H9 (cell line): ENCODE data around the gene APRT. TPM values are rescaled to one million over a fixed set of nuclear protein-coding genes. Genes with fewer than 3 reads are reported as not detected.

Experiments
- DNase-seq: peaks from one replicate; pipeline ENCODE4 v3.0.0-alpha.2; 2017
- H2AFZ ChIP-seq: one replicate; pipeline ENCODE4 v1.6.1; 2013; ENCODE audit warnings: mild to moderate bottlenecking, low read length, control low read depth, moderate library complexity
- H2AK5ac ChIP-seq: 2 replicates; pipeline ENCODE4 v1.6.1; 2013; ENCODE audit warnings: low read length, control low read depth, mixed read lengths; ENCODE audit not compliant: insufficient read length
- H2BK120ac ChIP-seq: one replicate; pipeline ENCODE4 v1.6.1; 2013; ENCODE audit warnings: low read depth, mild to moderate bottlenecking, low read length, control low read depth, inconsistent platforms; ENCODE audit not compliant: poor library complexity, severe bottlenecking
- H2BK12ac ChIP-seq: 2 replicates; pipeline ENCODE4 v1.6.1; 2013; ENCODE audit warnings: low read length, control low read depth, mixed read lengths, low read depth; ENCODE audit not compliant: insufficient read length
- H2BK15ac ChIP-seq: 2 replicates; pipeline ENCODE4 v1.6.1; 2013; ENCODE audit warnings: low read depth, low read length, control low read depth
- H2BK20ac ChIP-seq: one replicate; pipeline ENCODE4 v1.6.1; 2013; ENCODE audit warnings: low read depth, mild to moderate bottlenecking, low read length, control low read depth, inconsistent platforms; ENCODE audit not compliant: poor library complexity, severe bottlenecking
- H2BK5ac ChIP-seq: 2 replicates; pipeline ENCODE4 v1.6.1; 2013; ENCODE audit warnings: low read length, control low read depth, mixed read lengths; ENCODE audit not compliant: insufficient read length
- H3K14ac ChIP-seq: 2 replicates; pipeline ENCODE4 v1.6.1; 2013; ENCODE audit warnings: low read length, control low read depth; ENCODE audit not compliant: insufficient read depth
- H3K18ac ChIP-seq: 2 replicates; pipeline ENCODE4 v1.6.1; 2013; ENCODE audit warnings: low read depth, mild to moderate bottlenecking, mixed read lengths, low read length, control low read depth; ENCODE audit not compliant: insufficient read length
- H3K23ac ChIP-seq: 2 replicates; pipeline ENCODE4 v1.6.1; 2013; ENCODE audit warnings: low read length, control low read depth, mixed read lengths, low read depth; ENCODE audit not compliant: insufficient read length
- H3K23me2 ChIP-seq: 2 replicates; pipeline ENCODE4 v1.6.1; 2013; ENCODE audit warnings: low read depth, mild to moderate bottlenecking, mixed read lengths, low read length, control low read depth; ENCODE audit not compliant: insufficient read length, poor library complexity, severe bottlenecking
- H3K27ac ChIP-seq: 2 replicates; pipeline ENCODE4 v1.5.1; 2013; ENCODE audit warnings: low read length, control low read depth, mixed read lengths, low read depth; ENCODE audit not compliant: insufficient read length
- H3K27me3 ChIP-seq: 2 replicates; pipeline ENCODE4 v1.6.1; 2013; ENCODE audit warnings: low read length, control low read depth, inconsistent platforms; ENCODE audit not compliant: insufficient read depth
- H3K4ac ChIP-seq: 2 replicates; pipeline ENCODE4 v1.6.1; 2013; ENCODE audit warnings: low read depth, mild to moderate bottlenecking, control low read depth, inconsistent platforms, low read length, moderate library complexity
- H3K4me1 ChIP-seq: 2 replicates; pipeline ENCODE4 v1.6.1; 2013; ENCODE audit warnings: low read length, control low read depth, inconsistent platforms; ENCODE audit not compliant: insufficient read depth
- H3K4me2 ChIP-seq: 2 replicates; pipeline ENCODE4 v1.6.1; 2013; ENCODE audit warnings: low read length, control low read depth, mixed read lengths; ENCODE audit not compliant: insufficient read length, insufficient read depth
- H3K56ac ChIP-seq: 2 replicates; pipeline ENCODE4 v1.6.1; 2013; ENCODE audit warnings: low read depth, mild to moderate bottlenecking, mixed read lengths, low read length, control low read depth; ENCODE audit not compliant: insufficient read length
- H3K79me1 ChIP-seq: 2 replicates; pipeline ENCODE4 v1.6.1; 2013; ENCODE audit warnings: low read depth, mild to moderate bottlenecking, moderate library complexity, low read length, control low read depth, inconsistent platforms; ENCODE audit not compliant: insufficient read depth, poor library complexity, severe bottlenecking
- H3K79me2 ChIP-seq: 2 replicates; pipeline ENCODE4 v1.6.1; 2013; ENCODE audit warnings: low read length, control low read depth, inconsistent platforms; ENCODE audit not compliant: insufficient read depth
- H3K9ac ChIP-seq: 2 replicates; pipeline ENCODE4 v1.6.1; 2013; ENCODE audit warnings: low read length, control low read depth, mixed read lengths; ENCODE audit not compliant: insufficient read length; ENCODE audit errors: extremely low read depth
- H3K9me3 ChIP-seq: one replicate; pipeline ENCODE4 v1.6.1; 2013; ENCODE audit warnings: low read depth, low read length, inconsistent platforms; ENCODE audit not compliant: control insufficient read depth
- H3T11ph ChIP-seq: one replicate; pipeline ENCODE4 v1.6.1; 2013; ENCODE audit warnings: mild to moderate bottlenecking, low read length, control low read depth, inconsistent platforms
- H4K20me1 ChIP-seq: one replicate; pipeline ENCODE4 v1.6.1; 2013; ENCODE audit not compliant: control insufficient read depth, insufficient read length, insufficient read depth
- H4K5ac ChIP-seq: 2 replicates; pipeline ENCODE4 v1.6.1; 2013; ENCODE audit warnings: low read depth, mild to moderate bottlenecking, mixed read lengths, low read length, control low read depth; ENCODE audit not compliant: insufficient read length
- H4K8ac ChIP-seq: replicated peaks from 2 replicates; pipeline ENCODE4 v1.6.1; 2013; ENCODE audit warnings: low read length, control low read depth, mixed read lengths, low read depth; ENCODE audit not compliant: insufficient read length
- H4K91ac ChIP-seq: 2 replicates; pipeline ENCODE4 v1.6.1; 2013; ENCODE audit warnings: low read depth, mild to moderate bottlenecking, moderate library complexity, mixed read lengths, low read length, control low read depth; ENCODE audit not compliant: insufficient read length
- H3K27ac Mint-ChIP-seq, 3 experiments: 2 replicates in 2 of 3; 3 replicates in 1 of 3; pipeline ENCODE4 v1.8.0; 2020 to 2021; ENCODE audit warnings: mixed read lengths in 3 of 3, mild to moderate bottlenecking in 1 of 3, moderate library complexity in 1 of 3
- H3K27me3 Mint-ChIP-seq: 2 replicates; pipeline ENCODE4 v1.8.0; 2021; ENCODE audit warnings: low read depth, mild to moderate bottlenecking, moderate library complexity, mixed read lengths
- H3K36me3 Mint-ChIP-seq, 3 experiments: 2 replicates in 2 of 3; 3 replicates in 1 of 3; pipeline ENCODE4 v1.8.0; 2020 to 2021; ENCODE audit warnings: low read depth in 3 of 3, mixed read lengths in 3 of 3; ENCODE audit not compliant: insufficient read depth in 1 of 3
- H3K4me1 Mint-ChIP-seq, 2 experiments: 2 replicates each; pipeline ENCODE4 v1.8.0; 2020; ENCODE audit warnings: mixed read lengths in 2 of 2
- H3K4me3 Mint-ChIP-seq, 2 experiments: 2 replicates in 1 of 2; 3 replicates in 1 of 2; pipeline ENCODE4 v1.8.0; 2020 to 2021; ENCODE audit warnings: mild to moderate bottlenecking in 2 of 2, mixed read lengths in 2 of 2, moderate library complexity in 1 of 2
- H3K9me3 Mint-ChIP-seq, 2 experiments: 2 replicates in 1 of 2; 3 replicates in 1 of 2; pipeline ENCODE4 v1.8.0; 2020; ENCODE audit warnings: mild to moderate bottlenecking in 2 of 2, mixed read lengths in 2 of 2, moderate library complexity in 1 of 2
- WGBS: extraction: QIAGEN DNeasy Blood & Tissue Kit; methylation state at CpG from one replicate; pipeline ENCODE4 v1.1.7; 2013; ENCODE audit warnings: missing lambda C conversion rate, low lambda C conversion rate, mixed read lengths; ENCODE audit not compliant: insufficient read length; ENCODE audit errors: extremely low coverage; 5-methylcytosine and 5-hydroxymethylcytosine counted together
- total RNA-seq: library from RNA; stranded (reverse); gene quantifications from 2 replicates; pipeline ENCODE4 v1.2.1, GENCODE V29; 2021
- TF ChIP-seq, protein P1 (sequence below): fragments of 200-600 bp; sonication (generic); conservative IDR thresholded peaks from 3 replicates; pipeline ENCODE4 v1.8.0; 2021; ENCODE audit warnings: antibody characterized with exemption, mild to moderate bottlenecking

The APRT gene
- total RNA-seq, 1 experiment from 2014 or later, result 246 TPM

DNA sequence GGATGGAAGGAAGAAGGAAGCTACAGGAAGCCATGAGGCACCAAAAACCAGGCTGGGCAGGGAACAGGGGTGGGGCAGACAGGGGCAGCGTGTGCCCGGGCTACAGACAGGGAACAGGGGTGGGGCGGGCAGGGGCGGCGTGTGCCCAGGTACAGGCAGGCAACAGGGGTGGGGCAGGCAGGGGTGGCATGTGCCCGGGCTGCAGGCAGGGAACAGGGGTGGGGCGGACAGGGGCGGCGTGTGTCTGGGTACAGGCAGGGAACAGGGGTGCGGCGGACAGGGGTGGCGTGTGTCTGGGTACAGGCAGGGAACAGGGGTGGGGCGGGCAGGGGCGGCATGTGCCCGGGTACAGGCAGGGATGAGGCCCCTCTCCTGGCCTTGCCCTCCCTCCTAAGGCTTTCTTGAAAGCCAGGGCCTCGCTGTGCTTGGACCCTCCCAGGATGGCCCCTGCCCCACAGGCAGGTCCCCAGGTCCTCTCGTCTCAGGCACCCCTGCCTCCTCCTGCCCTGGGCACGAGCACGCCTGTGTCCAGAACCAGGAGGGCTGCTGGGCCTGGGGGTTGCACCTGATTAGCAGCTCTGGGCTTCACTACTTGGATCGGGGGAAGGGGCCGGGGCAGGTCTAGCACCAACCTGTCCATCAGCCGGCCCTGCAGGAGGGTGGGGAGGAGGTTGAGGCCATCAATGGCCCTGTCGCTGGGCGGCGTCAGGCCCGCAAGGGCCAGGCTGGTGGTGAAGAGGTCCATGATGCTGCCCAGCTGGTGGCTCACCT is 14.5 kb upstream of the APRT start:
- Histone ChIP-seq H3K4me1 (no peaks in the 10 kb centered on the region), H3K23ac (no peak overlapping the region), H3T11ph (no peak overlapping the region), H2AFZ (no peak overlapping the region), H2BK12ac (no peak overlapping the region), H2BK5ac (no peak overlapping the region), H2BK20ac (no peak overlapping the region), H2BK120ac (no peak overlapping the region), H3K27me3 (no peaks in the 10 kb centered on the region), H4K20me1 (no peaks in the 10 kb centered on the region), H3K23me2 (no peaks in the 10 kb centered on the region), H3K27ac (no peak overlapping the region), H3K18ac (no peak overlapping the region), H3K79me2 (no peaks in the 10 kb centered on the region), H4K91ac (no peak overlapping the region), H3K14ac (no peak overlapping the region), H3K9me3 (no peaks in the 10 kb centered on the region), H3K79me1 (no peaks in the 10 kb centered on the region), H4K8ac (no peak overlapping the region), H2BK15ac (no peak overlapping the region), H2AK5ac (no peak overlapping the region), H3K4me2 (no peak overlapping the region), H3K4ac (no peak overlapping the region), H3K9ac (no peak overlapping the region), H3K56ac (no peak overlapping the region), H4K5ac (no peak overlapping the region)
- DNase-seq, result no peak
- Mint-ChIP-seq H3K27ac (no peak overlapping the region), H3K4me3 (no peak overlapping the region), H3K9me3 (no peaks in the 10 kb centered on the region), H3K27me3 (no peaks in the 10 kb centered on the region), H3K36me3 (peaks cover 1 to 8% (median 6%) of the 10 kb centered on the region in 3 experiments; a peak in 3 of 7 replicates), H3K4me1 (no peaks in the 10 kb centered on the region)
- TF ChIP-seq, protein P1, sequence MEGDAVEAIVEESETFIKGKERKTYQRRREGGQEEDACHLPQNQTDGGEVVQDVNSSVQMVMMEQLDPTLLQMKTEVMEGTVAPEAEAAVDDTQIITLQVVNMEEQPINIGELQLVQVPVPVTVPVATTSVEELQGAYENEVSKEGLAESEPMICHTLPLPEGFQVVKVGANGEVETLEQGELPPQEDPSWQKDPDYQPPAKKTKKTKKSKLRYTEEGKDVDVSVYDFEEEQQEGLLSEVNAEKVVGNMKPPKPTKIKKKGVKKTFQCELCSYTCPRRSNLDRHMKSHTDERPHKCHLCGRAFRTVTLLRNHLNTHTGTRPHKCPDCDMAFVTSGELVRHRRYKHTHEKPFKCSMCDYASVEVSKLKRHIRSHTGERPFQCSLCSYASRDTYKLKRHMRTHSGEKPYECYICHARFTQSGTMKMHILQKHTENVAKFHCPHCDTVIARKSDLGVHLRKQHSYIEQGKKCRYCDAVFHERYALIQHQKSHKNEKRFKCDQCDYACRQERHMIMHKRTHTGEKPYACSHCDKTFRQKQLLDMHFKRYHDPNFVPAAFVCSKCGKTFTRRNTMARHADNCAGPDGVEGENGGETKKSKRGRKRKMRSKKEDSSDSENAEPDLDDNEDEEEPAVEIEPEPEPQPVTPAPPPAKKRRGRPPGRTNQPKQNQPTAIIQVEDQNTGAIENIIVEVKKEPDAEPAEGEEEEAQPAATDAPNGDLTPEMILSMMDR, result no peak
- WGBS, result no CpG with 5 or more reads among the region's 26 CpGs
